ENCODE data around the gene LMBRD1.
A peak's percentile ranks its signal among the peaks of the same experiment; 100 is the strongest.
"Not testable (repeated sequence)": the region's sequence is repeated elsewhere in the genome, so short reads cannot be mapped to it uniquely, and the experiment has no call there.

LMBRD1 gene

GRCh38 chr6:69789578-69789977 is 7.2 kb downstream of the LMBRD1 start:
- peak overlapping the region in 3 of 11 experiments; percentile 8 to 47 (median 25); a peak in 3 of 22 replicates for H3K4me2 ChIP-seq
- peaks cover 0 to 22% (median 0%) of the 10 kb centered on the region in 10 experiments; a peak in 6 of 20 replicates for H3K4me1 ChIP-seq
- TF ChIP-seq Cebpa-rat (IDR thresholded peaks at IDR 0.05), result no peak
- no peak overlapping the region for H3K4me3 ChIP-seq
- peaks cover 7 to 22% (median 13%) of the 10 kb centered on the region in 11 experiments; a peak in 20 of 22 replicates for H3K36me3 ChIP-seq
- no peak overlapping the region for H3K27ac ChIP-seq
- no peak overlapping the region for H3K9ac ChIP-seq
- H3K27me3 ChIP-seq, result no peaks in the 10 kb centered on the region
- H4K20me1 ChIP-seq, result peaks cover 0 to 72% (median 0%) of the 10 kb centered on the region in 11 experiments; a peak in 9 of 22 replicates
- no peaks in the 10 kb centered on the region for H3K9me3 ChIP-seq (replicated peaks in 1 of 11)

GRCh38 chr6:69787436-69787835 is 9.4 kb downstream of the LMBRD1 start:
- not testable (repeated sequence) for H3K9me3 ChIP-seq (replicated peaks in 1 of 11); H3K9ac ChIP-seq; H3K4me3 ChIP-seq; H3K27ac ChIP-seq; H3K4me2 ChIP-seq; H3K27me3 ChIP-seq
- Histone ChIP-seq H3K4me1 (peaks cover 0 to 23% (median 0%) of the 10 kb centered on the region in 10 experiments; a peak in 6 of 20 replicates), H3K36me3 (peaks cover 7 to 42% (median 14%) of the 10 kb centered on the region in 11 experiments; a peak in 20 of 22 replicates), H4K20me1 (peaks cover 0 to 72% (median 0%) of the 10 kb centered on the region in 11 experiments; a peak in 7 of 22 replicates)

- H3K4me2 ChIP-seq, result no peak overlapping the region
- no peaks in the 10 kb centered on the region for H3K27me3 ChIP-seq
- no peak overlapping the region for H3K4me3 ChIP-seq
- no peak for TF ChIP-seq Cebpa-rat (IDR thresholded peaks at IDR 0.05)
- peaks cover 0 to 67% (median 0%) of the 10 kb centered on the region in 11 experiments; a peak in 3 of 22 replicates for H4K20me1 ChIP-seq
- peaks cover 0 to 23% (median 0%) of the 10 kb centered on the region in 10 experiments; a peak in 6 of 20 replicates for H3K4me1 ChIP-seq
- peaks cover 7 to 51% (median 14%) of the 10 kb centered on the region in 11 experiments; a peak in 20 of 22 replicates for H3K36me3 ChIP-seq
- H3K27ac ChIP-seq, result no peak overlapping the region
- no peak overlapping the region for H3K9ac ChIP-seq
- no peaks in the 10 kb centered on the region for H3K9me3 ChIP-seq (replicated peaks in 1 of 11)
Observed at GRCh38 chr6:69785697-69786096, 11.1 kb downstream of the LMBRD1 start.

- peaks cover 10 to 55% (median 20%) of the 10 kb centered on the region in 11 experiments for H3K36me3 ChIP-seq
- TF ChIP-seq Cebpa-rat (IDR thresholded peaks at IDR 0.05), result no peak
- peaks cover 0 to 17% (median 0%) of the 10 kb centered on the region in 10 experiments; a peak in 6 of 20 replicates for H3K4me1 ChIP-seq
- no peaks in the 10 kb centered on the region for H3K27me3 ChIP-seq
- peaks cover 0 to 62% (median 0%) of the 10 kb centered on the region in 11 experiments; a peak in 3 of 22 replicates for H4K20me1 ChIP-seq
- H3K9ac ChIP-seq, result no peak overlapping the region
- H3K9me3 ChIP-seq (replicated peaks in 1 of 11), result no peaks in the 10 kb centered on the region
- H3K27ac ChIP-seq, result no peak overlapping the region
- H3K4me3 ChIP-seq, result no peak overlapping the region
- peak overlapping the region in 1 of 11 experiments; percentile 21; a peak in 1 of 22 replicates for H3K4me2 ChIP-seq
Observed at GRCh38 chr6:69784595-69785377, 12.0 kb downstream of the LMBRD1 start.

- Histone ChIP-seq H3K27ac (no peak overlapping the region), H3K4me3 (no peak overlapping the region), H3K9ac (no peak overlapping the region), H3K36me3 (peaks cover 3 to 61% (median 14%) of the 10 kb centered on the region in 11 experiments; a peak in 15 of 22 replicates), H3K27me3 (no peaks in the 10 kb centered on the region), H3K4me1 (peaks cover 0 to 9% (median 0%) of the 10 kb centered on the region in 10 experiments; a peak in 3 of 20 replicates), H3K9me3 (replicated peaks in 1 of 11) (no peaks in the 10 kb centered on the region), H4K20me1 (peaks cover 0 to 61% (median 0%) of the 10 kb centered on the region in 11 experiments; a peak in 3 of 22 replicates), H3K4me2 (no peak overlapping the region)
- no peak for TF ChIP-seq Cebpa-rat (IDR thresholded peaks at IDR 0.05)
Observed at GRCh38 chr6:69783108-69783507, 13.7 kb downstream of the LMBRD1 start.

GRCh38 chr6:69780585-69781178 is 16.1 kb downstream of the LMBRD1 start:
- no peaks in the 10 kb centered on the region for H3K27me3 ChIP-seq
- no peak overlapping the region for H3K4me3 ChIP-seq
- H3K27ac ChIP-seq, result no peak overlapping the region
- no peak overlapping the region for H3K4me2 ChIP-seq
- peaks cover 0 to 51% (median 0%) of the 10 kb centered on the region in 11 experiments; a peak in 3 of 22 replicates for H4K20me1 ChIP-seq
- H3K36me3 ChIP-seq, result peaks cover 8 to 77% (median 23%) of the 10 kb centered on the region in 11 experiments; a peak in 17 of 22 replicates
- H3K9me3 ChIP-seq (replicated peaks in 1 of 11), result no peaks in the 10 kb centered on the region
- H3K4me1 ChIP-seq, result peaks cover 0 to 9% (median 0%) of the 10 kb centered on the region in 10 experiments; a peak in 3 of 20 replicates
- H3K9ac ChIP-seq, result no peak overlapping the region
- TF ChIP-seq Cebpa-rat (IDR thresholded peaks at IDR 0.05), result no peak

- H3K27ac ChIP-seq, result no peak overlapping the region
- no peak overlapping the region for H3K4me3 ChIP-seq
- H3K36me3 ChIP-seq, result peaks cover 15 to 82% (median 29%) of the 10 kb centered on the region in 11 experiments; a peak in 18 of 22 replicates
- no peak overlapping the region for H3K4me2 ChIP-seq
- H3K27me3 ChIP-seq, result no peaks in the 10 kb centered on the region
- H3K4me1 ChIP-seq, result no peaks in the 10 kb centered on the region
- H4K20me1 ChIP-seq, result peaks cover 0 to 27% (median 0%) of the 10 kb centered on the region in 11 experiments; a peak in 3 of 22 replicates
- TF ChIP-seq Cebpa-rat (IDR thresholded peaks at IDR 0.05), result no peak
- H3K9ac ChIP-seq, result no peak overlapping the region
- H3K9me3 ChIP-seq (replicated peaks in 1 of 11), result peaks cover 0 to 7% (median 4%) of the 10 kb centered on the region in 11 experiments; a peak in 3 of 22 replicates
Observed at GRCh38 chr6:69775941-69776340, 20.9 kb downstream of the LMBRD1 start.

- Histone ChIP-seq H3K36me3 (peaks cover 16 to 80% (median 29%) of the 10 kb centered on the region in 11 experiments; a peak in 18 of 22 replicates), H3K4me3 (no peak overlapping the region), H3K27me3 (no peaks in the 10 kb centered on the region), H3K4me1 (no peaks in the 10 kb centered on the region), H3K9ac (no peak overlapping the region), H3K4me2 (no peak overlapping the region), H3K27ac (no peak overlapping the region), H4K20me1 (peaks cover 0 to 27% (median 0%) of the 10 kb centered on the region in 11 experiments; a peak in 3 of 22 replicates), H3K9me3 (replicated peaks in 1 of 11) (peaks cover 0 to 7% (median 4%) of the 10 kb centered on the region in 11 experiments; a peak in 3 of 22 replicates)
- no peak for TF ChIP-seq Cebpa-rat (IDR thresholded peaks at IDR 0.05)
Observed at GRCh38 chr6:69775585-69775849, 21.3 kb downstream of the LMBRD1 start.

Measured in BLaER1 treated with 17β-estradiol and CSF1 and Interleukin-3, amounts not matched to agents 10 nM and 100 nM (cell line).